Stimulated activated naive CD4-positive, alpha-beta T cell treated with Interleukin-2 at 50 U/mL for 16 hours (primary cell): ENCODE results near the gene ENDOD1.

ENCODE experiments used
- DNase-seq: peaks from one replicate; lab custom pipeline; 2025; lab: John Stamatoyannopoulos, UW

ENDOD1 gene

GRCh38 chr11:95144313-95145235 is 54.9 kb downstream of the ENDOD1 start:
- DNase-seq, result no peak

GRCh38 chr11:95145430-95146060 is 55.9 kb downstream of the ENDOD1 start:
- DNase-seq, result no peak

GRCh38 chr11:95147364-95147905 is 57.8 kb downstream of the ENDOD1 start:
- DNase-seq, result no peak

- no peak for DNase-seq
Observed at GRCh38 chr11:95148406-95148805, 58.8 kb downstream of the ENDOD1 start.

- no peak for DNase-seq
Observed at GRCh38 chr11:95148938-95149337, 59.3 kb downstream of the ENDOD1 start.

GRCh38 chr11:95149651-95150364 is 60.2 kb downstream of the ENDOD1 start:
- no peak for DNase-seq

- peak; percentile 89 for DNase-seq
Observed at GRCh38 chr11:95150956-95151684, 61.5 kb downstream of the ENDOD1 start.

GRCh38 chr11:95152876-95153856 is 63.5 kb downstream of the ENDOD1 start:
- DNase-seq, result peak; percentile 18

GRCh38 chr11:95153857-95154246 is 64.2 kb downstream of the ENDOD1 start:
- no peak for DNase-seq

- DNase-seq, result peak; percentile 48
Observed at GRCh38 chr11:95154514-95154913, 64.9 kb downstream of the ENDOD1 start.

GRCh38 chr11:95155385-95155784 is 65.7 kb downstream of the ENDOD1 start:
- DNase-seq, result no peak

- DNase-seq, result no peak
Observed at GRCh38 chr11:95156133-95156721, 66.6 kb downstream of the ENDOD1 start.

GRCh38 chr11:95156916-95157541 is 67.4 kb downstream of the ENDOD1 start:
- no peak for DNase-seq

GRCh38 chr11:95157824-95158223 is 68.2 kb downstream of the ENDOD1 start:
- no peak for DNase-seq

GRCh38 chr11:95161248-95161647 is 71.6 kb downstream of the ENDOD1 start:
- DNase-seq, result no peak

GRCh38 chr11:95163106-95163505 is 73.5 kb downstream of the ENDOD1 start:
- DNase-seq, result no peak

GRCh38 chr11:95165638-95166037 is 76.0 kb downstream of the ENDOD1 start:
- no peak for DNase-seq

- DNase-seq, result no peak
Observed at GRCh38 chr11:95166781-95167180, 77.1 kb downstream of the ENDOD1 start.

- no peak for DNase-seq
Observed at GRCh38 chr11:95170294-95170693, 80.6 kb downstream of the ENDOD1 start.
